ENCODE data around the gene RPS28. TPM values are rescaled to one million over a fixed set of nuclear protein-coding genes. Genes with fewer than 3 reads are reported as not detected.

The RPS28 gene
- polyA plus RNA-seq, 4 donors: 334 to 594 (median 374) TPM

GRCh38 chr19:8370176-8371010 lies 49.1 kb downstream of the RPS28 start:
- no peak for DNase-seq (ENCODE audit: low read depth in 4 of 4, low spot score in 3 of 4)

GRCh38 chr19:8371011-8371804 lies 49.9 kb downstream of the RPS28 start:
- DNase-seq (ENCODE audit: low read depth in 4 of 4, low spot score in 3 of 4): no peak

Other genes starting within 250 kb of the RPS28 start
- 10 to 100 TPM; 19.5 to 61.6 (median 46.2) TPM for gene FBN3, start 171.9 kb upstream of the RPS28 start, polyA plus RNA-seq (ENCODE audit: insufficient read length in 4 of 4)
- gene CERS4, start 112.1 kb upstream of the RPS28 start, polyA plus RNA-seq (ENCODE audit: insufficient read length in 4 of 4): 10 to 100 TPM; 24.7 to 52.6 (median 37.5) TPM
- gene CD320, start 13.1 kb upstream of the RPS28 start, polyA plus RNA-seq (ENCODE audit: insufficient read length in 4 of 4): 10 to 100 TPM; 22.3 to 40.2 (median 26.1) TPM
- gene NDUFA7, start 121 bp upstream of the RPS28 start, polyA plus RNA-seq (ENCODE audit: insufficient read length in 4 of 4): 10 to 100 TPM; 21.5 to 60.3 (median 46.5) TPM
- gene KANK3, start 21.8 kb downstream of the RPS28 start, polyA plus RNA-seq (ENCODE audit: insufficient read length in 4 of 4): 10 to 100 TPM in 1 of 4 donors, 1 to 10 TPM in 3; 5.1 to 13.6 (median 6.2) TPM
- gene ANGPTL4, start 42.7 kb downstream of the RPS28 start, polyA plus RNA-seq (ENCODE audit: insufficient read length in 4 of 4): 1 to 10 TPM; 2.8 to 5.3 (median 3.4) TPM
- 100 to 1,000 TPM; 114 to 180 (median 131) TPM for gene RAB11B, start 68.9 kb downstream of the RPS28 start, polyA plus RNA-seq (ENCODE audit: insufficient read length in 4 of 4)
- gene MARCHF2, start 91.8 kb downstream of the RPS28 start, polyA plus RNA-seq (ENCODE audit: insufficient read length in 4 of 4): 10 to 100 TPM; 10.5 to 17.9 (median 13.5) TPM
- 100 to 1,000 TPM; 272 to 481 (median 407) TPM for gene HNRNPM, start 123.5 kb downstream of the RPS28 start, polyA plus RNA-seq (ENCODE audit: insufficient read length in 4 of 4)
- 1 to 10 TPM in 3 of 4 donors, under 1 TPM in 1; 0.90 to 5.0 (median 1.4) TPM for gene PRAM1, start 181.1 kb downstream of the RPS28 start, polyA plus RNA-seq (ENCODE audit: insufficient read length in 4 of 4)
- gene ZNF414, start 192.7 kb downstream of the RPS28 start, polyA plus RNA-seq (ENCODE audit: insufficient read length in 4 of 4): 10 to 100 TPM; 14.9 to 28.7 (median 24.1) TPM